HUES64 (cell line): ENCODE data around the gene GORASP2.

Experiments
- H3K27ac ChIP-seq: 2 replicates; pipeline ENCODE4 v1.7.0; 2013; ENCODE audit warnings: low read depth, low read length, inconsistent platforms
- H3K27me3 ChIP-seq: 2 replicates; pipeline ENCODE4 v1.6.1; 2013; ENCODE audit warnings: mild to moderate bottlenecking, low read length; ENCODE audit not compliant: insufficient read depth
- H3K36me3 ChIP-seq: 2 replicates; pipeline ENCODE4 v1.6.1; 2013; ENCODE audit warnings: mild to moderate bottlenecking, low read length; ENCODE audit not compliant: insufficient read depth
- H3K4me1 ChIP-seq: 2 replicates; pipeline ENCODE4 v1.6.1; 2013; ENCODE audit warnings: mild to moderate bottlenecking, low read length, moderate library complexity; ENCODE audit not compliant: insufficient read depth
- H3K4me3 ChIP-seq: 2 replicates; pipeline ENCODE4 v1.5.1; 2013; ENCODE audit warnings: mild to moderate bottlenecking, low read length, moderate library complexity
- H3K9ac ChIP-seq: 2 replicates; pipeline ENCODE4 v1.6.1; 2013; ENCODE audit warnings: mild to moderate bottlenecking, low read depth, low read length
- H3K9me3 ChIP-seq: 2 replicates; pipeline ENCODE4 v1.6.1; 2013; ENCODE audit warnings: low read depth, low read length; ENCODE audit not compliant: insufficient read depth
- WGBS: fragments of 150-250, 120-280 bp; methylation state at CpG from one replicate; pipeline ENCODE4 v1.1.7; 2013; ENCODE audit warnings: missing lambda C conversion rate; 5-methylcytosine and 5-hydroxymethylcytosine counted together

Gene GORASP2

GRCh38 chr2:170923799-170924198, 5.3 kb upstream of the GORASP2 start:
- H3K27me3 ChIP-seq, result no peaks in the 10 kb centered on the region
- H3K9me3 ChIP-seq, result peaks cover 42% of the 10 kb centered on the region
- 88% methylated on average over 1 of the region's 1 CpG for WGBS
- H3K4me3 ChIP-seq, result no peak overlapping the region
- H3K36me3 ChIP-seq, result no peaks in the 10 kb centered on the region
- no peak overlapping the region for H3K27ac ChIP-seq
- H3K9ac ChIP-seq, result no peak overlapping the region
- H3K4me1 ChIP-seq, result peaks cover 8% of the 10 kb centered on the region

GRCh38 chr2:170924969-170925368, 4.1 kb upstream of the GORASP2 start:
- Histone ChIP-seq H3K9ac (no peak overlapping the region), H3K27me3 (no peaks in the 10 kb centered on the region), H3K4me1 (peaks cover 8% of the 10 kb centered on the region), H3K4me3 (no peak overlapping the region), H3K36me3 (no peaks in the 10 kb centered on the region), H3K27ac (no peak overlapping the region), H3K9me3 (peaks cover 37% of the 10 kb centered on the region)

GRCh38 chr2:170925923-170926322, 3.1 kb upstream of the GORASP2 start:
- no peaks in the 10 kb centered on the region for H3K27me3 ChIP-seq
- no peak overlapping the region for H3K4me3 ChIP-seq
- peaks cover 13% of the 10 kb centered on the region for H3K4me1 ChIP-seq
- 89% methylated on average over 2 of the region's 3 CpGs for WGBS
- peaks cover 37% of the 10 kb centered on the region for H3K9me3 ChIP-seq
- H3K36me3 ChIP-seq, result peaks cover under 1% of the 10 kb centered on the region
- H3K27ac ChIP-seq, result no peak overlapping the region
- no peak overlapping the region for H3K9ac ChIP-seq

- H3K4me3 ChIP-seq, result no peak overlapping the region
- 95% methylated on average over 4 of the region's 4 CpGs for WGBS
- H3K27ac ChIP-seq, result no peak overlapping the region
- H3K9ac ChIP-seq, result no peak overlapping the region
- peaks cover 17% of the 10 kb centered on the region for H3K4me1 ChIP-seq
- H3K9me3 ChIP-seq, result peaks cover 37% of the 10 kb centered on the region
- no peaks in the 10 kb centered on the region for H3K27me3 ChIP-seq
- H3K36me3 ChIP-seq, result peaks cover 5% of the 10 kb centered on the region
Observed at GRCh38 chr2:170926743-170927297, 2.2 kb upstream of the GORASP2 start.

- H3K27ac ChIP-seq, result peak overlapping the region; percentile 70; the same call in 1 of the 2 replicates
- 76% methylated on average over 15 of the region's 17 CpGs for WGBS
- peaks cover 17% of the 10 kb centered on the region for H3K4me1 ChIP-seq
- H3K9ac ChIP-seq, result peak overlapping the region; percentile 70
- H3K27me3 ChIP-seq, result no peaks in the 10 kb centered on the region
- H3K9me3 ChIP-seq, result peaks cover 27% of the 10 kb centered on the region
- peak overlapping the region; percentile 86 for H3K4me3 ChIP-seq
- peaks cover 8% of the 10 kb centered on the region for H3K36me3 ChIP-seq
Observed at GRCh38 chr2:170928036-170928823, 823 bp upstream of the GORASP2 start.

- peak overlapping the region; percentile 86 for H3K4me3 ChIP-seq
- H3K27ac ChIP-seq, result peak overlapping the region; percentile 92
- WGBS, result under 1% methylated on average over 20 of the region's 21 CpGs
- peak overlapping the region; percentile 96 for H3K9ac ChIP-seq
- peaks cover 17% of the 10 kb centered on the region for H3K4me1 ChIP-seq
- no peaks in the 10 kb centered on the region for H3K27me3 ChIP-seq
- peaks cover 12% of the 10 kb centered on the region for H3K9me3 ChIP-seq
- peaks cover 8% of the 10 kb centered on the region for H3K36me3 ChIP-seq
Observed at GRCh38 chr2:170929686-170930050, 615 bp downstream of the GORASP2 start.

GRCh38 chr2:170930131-170930990, 1.3 kb downstream of the GORASP2 start:
- Histone ChIP-seq H3K4me3 (peak overlapping the region; percentile 86), H3K9me3 (peaks cover 6% of the 10 kb centered on the region; the same call in 1 of the 2 replicates), H3K27ac (peak overlapping the region; percentile 92), H3K36me3 (peaks cover 10% of the 10 kb centered on the region), H3K9ac (peak overlapping the region; percentile 96), H3K4me1 (peaks cover 17% of the 10 kb centered on the region), H3K27me3 (no peaks in the 10 kb centered on the region)
- WGBS, result 6% methylated on average over 11 of the region's 15 CpGs

GRCh38 chr2:170930991-170931266, 1.9 kb downstream of the GORASP2 start:
- Histone ChIP-seq H3K27ac (no peak overlapping the region), H3K4me3 (peak overlapping the region; percentile 86)
- WGBS, result 100% methylated on average over 1 of the region's 4 CpGs

GRCh38 chr2:170932166-170932565, 3.1 kb downstream of the GORASP2 start:
- Histone ChIP-seq H3K4me3 (no peak overlapping the region), H3K36me3 (peaks cover 18% of the 10 kb centered on the region), H3K4me1 (peaks cover 17% of the 10 kb centered on the region), H3K27me3 (no peaks in the 10 kb centered on the region), H3K9me3 (0 out of 2 replicates have a peak, but pooled peaks cover 3% of the 10 kb centered on the region), H3K9ac (no peak overlapping the region), H3K27ac (no peak overlapping the region)
- WGBS, result 88% methylated on average over 1 of the region's 1 CpG

More at GRCh38 chr2:170930991-170931266, 1.9 kb downstream of the GORASP2 start:
- H3K9me3 ChIP-seq, result peaks cover 4% of the 10 kb centered on the region; the same call in 1 of the 2 replicates
- H3K9ac ChIP-seq, result peak overlapping the region; percentile 96; the same call in 1 of the 2 replicates
- peaks cover 10% of the 10 kb centered on the region for H3K36me3 ChIP-seq
- H3K4me1 ChIP-seq, result peaks cover 17% of the 10 kb centered on the region
- no peaks in the 10 kb centered on the region for H3K27me3 ChIP-seq

GRCh38 chr2:170932948-170933347, 3.9 kb downstream of the GORASP2 start:
- Histone ChIP-seq H3K27ac (no peak overlapping the region), H3K27me3 (no peaks in the 10 kb centered on the region), H3K9ac (no peak overlapping the region), H3K4me1 (peaks cover 15% of the 10 kb centered on the region), H3K4me3 (no peak overlapping the region), H3K9me3 (no peaks in the 10 kb centered on the region), H3K36me3 (peaks cover 22% of the 10 kb centered on the region)
